Measurements from ENCODE around the gene RGPD3.
"Not testable (repeated sequence)": the region's sequence is repeated elsewhere in the genome, so short reads cannot be mapped to it uniquely, and the experiment has no call there.

Gene RGPD3

DNA sequence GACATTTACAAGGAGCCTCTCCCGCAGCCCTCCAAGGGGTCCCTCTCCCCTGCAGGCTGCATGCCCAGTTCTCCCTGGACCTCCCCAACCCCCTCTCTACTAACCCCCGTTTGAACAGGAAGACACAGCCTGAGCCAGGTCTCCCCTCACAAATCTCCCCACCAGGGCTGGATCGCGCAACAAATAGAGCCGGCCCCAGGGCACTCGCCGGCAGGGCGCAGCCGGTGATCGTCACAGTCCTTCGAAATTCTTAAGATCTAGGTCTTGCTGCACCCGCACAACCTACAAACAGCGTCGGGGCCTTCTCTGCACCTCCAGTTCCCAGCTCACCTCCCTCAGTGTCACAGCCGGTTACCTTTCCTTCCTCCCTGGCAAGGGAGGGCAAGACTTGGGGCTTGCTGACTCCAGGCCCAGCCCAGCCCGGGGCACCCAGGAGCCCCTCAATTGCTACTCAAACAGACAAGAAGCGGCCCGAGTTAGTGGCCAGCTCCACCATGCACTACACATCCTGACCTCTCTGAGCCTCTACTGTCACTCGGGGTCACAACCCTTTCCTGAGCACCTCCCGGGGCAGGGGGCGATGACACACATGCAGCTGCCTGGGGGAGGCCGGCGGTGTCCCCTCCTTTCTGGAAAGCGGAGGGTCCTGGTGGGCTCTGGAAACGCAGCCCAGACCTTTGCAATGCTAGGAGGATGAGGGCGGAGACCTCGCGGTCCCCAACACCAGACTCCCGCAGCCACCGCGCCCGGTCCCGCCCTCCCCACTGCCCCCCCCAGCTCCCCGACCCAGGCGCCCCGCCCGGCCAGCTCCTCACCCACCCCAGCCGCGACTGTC, 18.6 kb upstream of the RGPD3 start, which contains the start of gene CD8B2:
CD8B2 (plus strand) TSS at position 814 of the 835 bp plus-strand sequence. CDS start 63 bp downstream, outside the sequence.
- not testable (repeated sequence) for DNase-seq (ENCODE audit: low read depth in 2 of 2)

DNA sequence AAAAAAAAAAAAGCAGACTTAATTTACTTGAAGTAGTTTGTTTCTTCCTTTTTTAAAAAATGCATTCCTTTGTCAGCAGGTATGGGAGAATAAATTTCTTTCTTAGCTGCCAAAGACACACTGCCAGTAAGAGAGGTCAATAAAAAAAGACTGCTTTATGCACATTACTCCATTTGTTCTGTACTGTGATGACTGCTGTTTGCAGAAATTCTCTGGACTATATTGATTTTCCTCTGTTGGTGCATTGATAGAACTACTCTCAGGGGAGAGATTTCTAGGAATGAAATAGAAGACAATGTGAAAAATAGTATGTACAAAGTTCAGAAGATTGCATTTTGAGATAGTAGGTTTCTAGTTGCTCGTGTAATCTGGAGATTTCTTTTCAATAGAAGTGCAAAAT, 11.3 kb upstream of the RGPD3 start:
- DNase-seq (ENCODE audit: low read depth in 2 of 2) = not testable (repeated sequence)

DNA sequence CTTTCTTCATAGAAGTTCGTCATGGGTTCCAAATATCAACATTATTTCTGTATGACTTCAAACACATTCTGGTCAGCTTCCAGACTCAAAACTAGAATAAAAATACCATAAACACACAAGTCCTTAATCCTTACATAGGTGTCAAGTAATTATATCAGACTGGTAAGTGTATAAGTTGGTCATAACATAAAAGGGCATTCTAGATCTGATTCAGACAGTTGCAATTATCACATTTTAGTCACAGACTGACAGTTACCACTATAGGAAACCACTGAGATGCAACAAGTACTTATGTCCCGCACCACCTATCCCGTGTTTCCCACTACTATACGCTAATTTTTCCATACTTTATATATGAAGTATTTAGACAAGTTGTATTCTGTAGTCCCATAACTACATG, 9.4 kb upstream of the RGPD3 start:
- DNase-seq (ENCODE audit: low read depth in 2 of 2) = not testable (repeated sequence)

DNA sequence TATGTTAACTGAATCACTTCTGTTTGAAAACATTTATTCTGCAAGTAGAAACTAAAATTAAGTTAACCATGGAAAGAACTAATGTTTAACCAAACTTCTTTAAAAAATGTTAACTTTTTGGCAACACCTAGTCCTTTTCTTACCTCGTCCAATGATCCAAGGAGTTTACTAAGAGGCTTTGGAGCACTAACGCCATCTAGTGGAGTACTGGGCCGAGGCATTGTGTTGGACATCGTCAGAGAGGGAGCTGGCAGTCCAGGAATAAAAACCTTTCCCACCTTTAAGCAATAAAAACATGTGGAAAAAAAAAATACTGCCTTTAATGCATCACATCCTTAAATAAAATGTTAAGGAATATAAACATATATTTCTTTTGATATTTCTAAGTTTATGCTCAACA, 2.4 kb upstream of the RGPD3 start:
- peak; percentile 12 to 38 for DNase-seq (ENCODE audit: low read depth in 2 of 2)

DNA sequence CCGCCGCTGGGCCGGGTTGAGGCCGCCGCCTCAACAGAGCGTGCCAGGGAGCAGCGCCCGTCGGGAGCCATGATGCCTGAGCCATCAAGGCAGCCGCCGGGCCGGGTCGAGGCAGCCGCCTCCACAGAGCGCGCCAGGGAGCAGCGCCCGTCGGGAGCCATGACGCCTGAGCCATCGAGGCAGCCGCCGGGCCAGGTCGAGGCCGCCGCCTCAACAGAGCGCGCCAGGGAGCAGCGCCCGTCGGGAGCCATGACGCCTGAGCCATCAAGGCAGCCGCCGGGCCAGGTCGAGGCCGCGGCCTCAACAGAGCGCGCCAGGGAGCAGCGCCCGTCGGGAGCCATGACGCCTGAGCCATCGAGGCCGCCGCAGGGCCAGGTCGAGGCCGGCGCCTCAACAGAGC, 697 bp downstream of the RGPD3 start:
- DNase-seq (ENCODE audit: low read depth in 2 of 2) = not testable (repeated sequence)

DNA sequence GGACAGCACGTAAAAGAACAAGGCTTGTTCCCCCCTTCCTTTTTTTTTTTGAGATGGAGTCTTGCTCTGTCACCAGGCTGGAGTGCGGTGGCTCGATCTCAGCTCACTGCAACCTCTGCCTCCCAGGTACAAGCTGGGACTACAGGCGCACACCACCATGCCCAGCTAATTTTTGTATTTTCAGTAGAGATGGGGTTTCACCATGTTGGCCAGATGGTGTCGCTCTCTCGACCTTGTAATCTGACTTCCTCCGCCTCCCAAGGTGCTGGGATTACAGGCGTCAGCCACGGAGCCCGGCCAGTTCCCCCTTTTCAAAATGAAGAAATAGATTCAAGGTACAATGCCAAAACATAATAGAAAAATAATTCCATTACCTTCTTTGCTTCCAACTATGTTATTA, 6.3 kb downstream of the RGPD3 start:
- DNase-seq (ENCODE audit: low read depth in 2 of 2) = peak in 1 of 2 donors; percentile 4

DNA sequence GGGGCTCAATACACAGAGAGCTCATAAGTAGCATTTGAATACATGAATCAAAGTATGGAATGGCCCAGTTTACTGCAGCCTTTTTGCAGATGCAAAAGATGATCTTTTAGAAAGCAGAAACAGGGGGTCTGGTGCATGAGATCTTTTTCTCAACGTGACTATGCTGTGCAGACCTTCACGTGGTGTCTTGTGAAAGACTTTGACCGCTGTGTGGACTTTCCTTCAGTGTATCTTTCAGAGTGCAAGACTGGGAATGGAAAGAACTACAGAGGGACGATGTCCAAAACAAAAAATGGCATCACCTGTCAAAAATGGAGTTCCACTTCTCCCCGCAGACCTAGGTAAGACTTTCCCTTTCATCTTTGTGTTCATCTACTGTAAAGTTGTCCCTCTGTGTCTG, 77.5 kb downstream of the RGPD3 start:
- not testable (repeated sequence) for DNase-seq (ENCODE audit: low read depth in 2 of 2)

DNA sequence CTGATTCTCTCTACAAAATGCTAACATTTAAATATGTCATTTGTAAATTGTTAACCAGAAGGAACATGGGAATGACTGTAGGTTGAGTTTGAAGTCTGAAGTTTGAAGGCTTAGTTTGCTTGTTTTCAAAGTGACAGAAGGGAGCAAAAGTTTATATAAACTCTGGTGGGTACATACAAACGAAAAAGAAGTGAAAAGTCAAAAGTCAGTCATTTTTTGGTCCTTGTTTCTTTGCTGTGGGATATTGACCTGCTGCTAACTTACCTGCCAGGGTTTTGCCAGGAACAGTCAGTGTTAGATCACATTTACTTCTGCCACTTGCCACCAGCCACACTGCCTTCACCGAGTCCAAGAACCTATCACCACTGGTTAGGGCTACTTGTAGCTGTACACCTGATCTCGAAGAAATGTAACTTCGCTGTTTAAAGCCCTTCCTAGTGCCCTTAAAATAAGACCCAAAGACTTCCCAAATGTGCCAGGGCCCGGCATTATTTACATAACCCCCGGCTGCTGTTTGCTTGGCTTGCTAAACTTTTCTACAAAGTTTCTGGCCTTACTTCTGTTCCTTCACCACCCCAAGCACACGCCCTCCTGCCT, 79.3 kb downstream of the RGPD3 start:
- not testable (repeated sequence) for DNase-seq (ENCODE audit: low read depth in 2 of 2)

DNA sequence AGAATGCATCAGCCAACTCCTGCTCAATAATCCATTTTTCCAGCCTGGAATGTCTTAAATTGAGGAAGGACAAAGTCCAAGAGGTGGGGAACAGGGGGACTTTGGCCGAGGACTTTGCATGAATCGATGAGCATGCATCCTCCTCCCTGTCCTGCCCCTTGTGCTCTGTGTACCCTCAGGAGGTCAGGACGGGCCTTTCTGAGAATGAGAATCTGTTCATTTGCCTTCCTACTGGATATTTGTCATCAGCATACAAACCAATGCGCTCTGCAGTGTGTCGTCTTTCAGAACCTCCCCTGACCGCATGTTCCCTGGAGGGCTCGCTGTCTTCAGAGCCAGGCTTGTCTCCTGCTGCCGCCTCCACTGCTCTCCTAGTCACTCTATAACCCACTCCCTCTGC, 83.7 kb downstream of the RGPD3 start:
- DNase-seq (ENCODE audit: low read depth in 2 of 2) = not testable (repeated sequence)

DNA sequence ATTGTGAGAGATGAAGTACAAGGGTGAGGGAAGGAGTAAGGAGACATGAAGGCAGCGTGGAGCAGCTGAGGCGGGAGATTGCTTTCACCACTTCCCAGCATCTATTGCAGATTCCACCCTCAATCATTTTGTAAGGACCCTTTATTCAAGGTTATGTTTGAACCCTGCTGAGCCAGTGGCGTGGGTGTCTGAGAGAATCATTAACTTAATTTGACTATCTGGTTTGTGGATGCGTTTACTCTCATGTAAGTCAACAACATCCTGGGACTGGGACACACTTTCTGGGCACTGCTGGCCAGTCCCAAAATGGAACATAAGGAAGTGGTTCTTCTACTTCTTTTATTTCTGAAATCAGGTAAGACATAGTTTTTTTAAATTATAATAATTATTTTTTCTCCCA, 86.3 kb downstream of the RGPD3 start:
- DNase-seq (ENCODE audit: low read depth in 2 of 2) = not testable (repeated sequence)

DNA sequence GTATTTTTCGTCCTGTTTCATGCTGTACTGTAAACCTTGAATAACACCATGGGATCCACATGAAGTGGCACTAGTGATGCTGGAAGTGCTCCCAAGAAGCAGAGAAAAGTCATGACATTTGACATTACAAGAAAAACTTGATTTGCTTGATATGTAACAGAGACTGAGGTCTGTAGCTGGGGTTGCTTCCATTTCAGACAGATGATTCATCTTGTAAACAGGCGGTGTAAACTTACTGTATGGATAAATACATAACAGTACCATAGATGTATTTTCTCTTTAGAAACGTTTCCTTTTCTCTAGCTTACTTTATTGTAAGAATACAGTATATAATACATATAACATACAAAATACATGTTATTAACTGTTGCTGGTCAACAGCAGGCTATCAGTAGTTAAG, 88.6 kb downstream of the RGPD3 start:
- DNase-seq (ENCODE audit: low read depth in 2 of 2) = not testable (repeated sequence)

DNA sequence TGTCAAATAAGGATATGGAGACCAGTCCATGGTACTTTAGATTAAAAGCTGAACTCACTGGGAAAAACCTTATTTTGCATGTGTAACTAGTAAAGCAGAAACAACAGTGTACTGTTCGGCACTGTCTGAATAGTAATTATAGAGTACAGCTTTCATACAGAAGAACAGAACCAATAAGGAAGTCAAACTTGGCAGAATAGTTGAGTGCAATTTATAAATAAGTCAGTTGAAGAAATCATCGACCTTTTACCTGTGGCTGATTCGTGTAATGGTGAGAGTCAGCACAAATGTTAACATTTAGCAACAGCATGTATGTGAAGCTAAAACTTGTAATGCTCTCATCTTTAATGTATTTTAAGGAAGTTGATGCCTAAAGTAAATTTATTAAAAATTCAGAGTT, 99.0 kb downstream of the RGPD3 start:
- not testable (repeated sequence) for DNase-seq (ENCODE audit: low read depth in 2 of 2)

DNA sequence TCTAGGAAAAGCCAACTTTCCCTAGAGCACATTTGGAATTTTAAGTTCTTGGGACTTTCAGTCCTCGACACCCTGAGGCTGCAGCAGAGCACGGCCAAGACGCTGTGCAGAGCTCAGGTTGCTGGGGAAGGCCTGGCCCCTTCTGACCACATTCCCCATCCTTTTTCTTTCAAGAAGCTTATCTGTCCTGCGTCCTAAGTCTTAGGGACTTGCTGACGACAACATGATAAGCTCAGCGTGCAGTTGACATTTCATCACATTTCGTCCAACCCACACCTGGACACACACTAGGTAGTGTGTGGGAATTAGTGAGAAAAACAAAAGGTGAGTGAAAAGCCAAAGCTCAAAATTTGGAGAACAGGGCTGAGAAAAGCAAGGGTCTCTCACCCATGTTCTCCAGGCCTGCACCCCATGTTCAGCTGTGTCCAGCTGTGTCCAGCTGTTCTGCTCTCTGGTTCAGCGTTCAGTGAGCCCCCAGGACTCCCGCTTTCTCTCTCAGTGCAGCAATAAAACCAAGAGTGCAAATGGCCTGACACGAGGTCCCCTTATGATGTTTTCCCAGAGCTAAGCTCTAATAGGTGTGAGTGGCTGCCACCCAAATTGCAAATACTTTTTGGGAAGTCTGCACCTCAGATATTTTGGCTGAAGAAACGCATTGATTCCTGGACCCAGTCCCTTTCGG, 101.9 kb downstream of the RGPD3 start:
- DNase-seq (ENCODE audit: low read depth in 2 of 2) = no peak

DNA sequence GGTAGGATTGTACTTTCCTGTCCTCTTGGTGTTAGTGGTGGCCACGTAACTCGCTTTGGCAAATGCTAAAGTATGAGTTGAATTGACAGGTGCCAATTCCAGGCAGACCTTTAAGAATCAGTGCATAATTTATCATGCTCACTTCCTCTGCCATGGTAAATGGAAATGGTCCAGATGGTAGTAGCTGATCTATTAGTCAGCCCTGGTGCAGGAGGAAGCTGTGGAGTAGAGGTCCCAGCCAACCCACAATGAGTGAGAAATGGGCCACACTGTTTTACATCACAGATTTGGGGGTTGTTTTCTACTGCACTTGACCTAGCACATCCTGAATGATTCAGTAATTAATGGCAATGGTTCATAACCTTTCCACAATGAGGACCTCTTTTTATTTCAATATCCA, 104.4 kb downstream of the RGPD3 start:
- DNase-seq (ENCODE audit: low read depth in 2 of 2) = no peak

DNA sequence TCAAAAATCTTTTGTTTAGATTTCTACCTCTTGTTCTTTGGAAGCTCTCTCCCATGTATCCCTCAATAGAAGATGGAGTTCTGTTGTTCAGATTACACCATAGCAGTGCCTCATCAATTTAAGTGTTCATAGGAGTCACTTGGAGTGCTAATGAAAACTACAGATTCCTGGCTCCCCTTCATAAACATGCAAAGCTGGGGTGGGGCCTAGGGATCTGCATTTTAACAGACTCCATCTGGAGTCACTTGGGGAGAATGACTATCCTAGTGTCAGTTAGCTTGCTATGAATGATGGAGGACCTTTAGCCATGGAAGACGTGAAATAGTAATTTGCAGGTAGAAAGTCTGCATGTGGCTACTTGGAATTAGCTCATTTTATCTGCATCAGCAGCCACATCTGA, 105.4 kb downstream of the RGPD3 start:
- DNase-seq (ENCODE audit: low read depth in 2 of 2) = no peak

DNA sequence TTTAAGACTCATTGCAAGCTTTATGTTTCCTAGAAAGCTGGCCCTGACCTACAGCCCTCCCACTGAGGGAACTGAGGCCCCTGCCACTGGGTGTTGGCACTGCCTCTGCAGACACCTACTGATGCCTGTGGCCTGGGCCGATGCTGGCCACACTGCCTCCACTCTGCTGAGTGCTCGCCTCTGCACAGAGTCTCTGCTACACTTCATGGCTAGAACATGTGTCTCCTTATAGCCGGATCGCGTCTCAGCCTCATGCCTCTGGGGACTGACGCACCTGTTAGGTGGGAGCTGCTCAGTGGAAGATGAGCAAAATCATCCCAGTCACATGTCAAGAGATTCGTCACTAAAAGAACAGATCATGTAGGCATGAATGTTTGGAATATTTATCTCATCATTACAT, 108.7 kb downstream of the RGPD3 start:
- DNase-seq (ENCODE audit: low read depth in 2 of 2) = no peak

DNA sequence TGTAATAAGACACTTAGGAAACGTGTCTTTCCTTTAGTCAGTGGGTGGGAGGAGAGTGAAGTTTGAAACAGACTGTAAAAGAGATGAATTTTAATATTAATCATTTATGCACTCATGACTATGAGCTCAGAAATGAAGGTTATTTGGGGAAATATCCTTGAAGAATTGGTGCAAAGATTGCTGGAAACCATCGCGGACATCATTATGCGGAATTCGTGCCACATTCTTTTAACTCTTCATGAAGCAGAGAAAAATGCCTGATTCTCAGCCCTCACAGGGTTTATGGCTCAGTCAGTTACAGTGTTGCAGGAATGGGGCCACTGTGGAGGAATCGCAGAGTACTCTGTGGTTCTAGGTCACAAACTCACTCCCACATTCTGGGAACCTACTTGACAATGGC, 109.7 kb downstream of the RGPD3 start:
- no peak for DNase-seq (ENCODE audit: low read depth in 2 of 2)

DNA sequence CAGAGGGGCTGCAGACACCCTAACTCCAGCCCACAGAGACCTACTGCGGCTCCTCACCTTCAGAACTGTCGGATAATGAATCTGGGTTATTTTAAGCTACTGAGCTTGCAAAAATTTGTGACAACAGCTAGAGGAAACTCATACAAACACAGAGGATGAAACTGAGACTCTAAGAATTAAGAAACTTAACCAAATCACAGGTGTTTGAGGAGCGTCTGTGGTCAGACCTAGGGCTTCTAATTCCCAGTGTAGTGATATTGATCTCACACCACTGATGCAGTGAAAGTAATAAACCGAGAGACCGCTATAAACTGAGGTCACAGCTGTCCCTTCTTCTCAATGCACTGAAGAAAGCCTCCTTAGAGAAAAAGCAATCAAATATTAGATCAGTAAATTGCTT, 110.1 kb downstream of the RGPD3 start:
- no peak for DNase-seq (ENCODE audit: low read depth in 2 of 2)

DNA sequence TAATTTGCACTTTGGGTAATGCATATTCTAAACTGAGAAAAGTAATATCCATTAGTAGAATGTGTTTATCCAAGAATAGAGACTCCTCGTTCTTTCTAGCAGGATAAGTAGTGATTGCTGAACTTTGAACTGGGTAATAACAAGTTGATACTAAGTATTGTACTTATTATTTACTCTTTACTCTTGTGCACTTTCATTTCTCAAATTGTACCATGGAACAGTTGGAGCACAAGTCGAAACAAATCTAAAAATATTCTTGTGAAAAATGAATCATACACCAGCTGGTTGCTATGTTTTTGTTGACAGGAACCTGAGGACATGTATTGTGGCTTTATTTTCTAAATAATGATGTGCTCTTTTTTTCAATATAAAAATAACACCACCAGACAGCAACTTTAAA, 111.9 kb downstream of the RGPD3 start:
- no peak for DNase-seq (ENCODE audit: low read depth in 2 of 2)

DNA sequence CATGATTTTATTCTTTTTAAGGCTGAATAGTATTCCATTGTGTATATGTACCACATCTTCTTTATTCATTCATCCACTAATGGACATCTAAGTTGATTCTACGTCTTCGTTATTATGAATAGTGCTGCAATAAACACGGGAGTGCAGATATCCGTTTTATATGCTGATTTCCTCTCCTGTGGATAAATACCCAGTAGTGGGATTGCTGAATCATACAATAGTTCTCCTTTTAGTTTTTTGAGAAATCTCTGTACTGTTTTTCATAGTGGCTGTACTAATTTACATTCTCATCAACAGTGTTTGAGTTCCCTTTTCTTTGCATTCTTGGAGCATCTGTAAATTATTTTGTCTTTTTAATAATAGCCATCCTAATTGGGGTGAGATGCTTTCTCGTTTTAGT, 114.5 kb downstream of the RGPD3 start:
- DNase-seq (ENCODE audit: low read depth in 2 of 2) = no peak

DNA sequence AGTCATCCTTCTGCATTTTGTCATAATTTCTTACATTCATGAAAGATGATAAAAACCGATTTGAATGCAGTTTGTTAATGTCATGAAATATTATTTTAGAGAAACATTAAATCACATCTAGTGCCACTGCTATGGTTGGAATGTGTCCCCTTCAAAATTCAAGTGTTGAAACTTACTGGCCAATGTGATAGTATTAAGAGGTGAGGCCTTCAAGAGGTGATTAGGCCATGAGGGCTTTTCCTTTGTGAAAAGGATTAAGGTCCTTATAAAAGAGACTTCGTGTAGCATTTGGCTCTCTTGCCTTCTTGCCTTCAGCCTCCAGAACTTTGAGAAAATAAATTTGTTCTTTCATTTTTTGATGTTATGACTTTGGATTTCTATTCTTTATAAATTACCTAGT, 117.2 kb downstream of the RGPD3 start:
- no peak for DNase-seq (ENCODE audit: low read depth in 2 of 2)

DNA sequence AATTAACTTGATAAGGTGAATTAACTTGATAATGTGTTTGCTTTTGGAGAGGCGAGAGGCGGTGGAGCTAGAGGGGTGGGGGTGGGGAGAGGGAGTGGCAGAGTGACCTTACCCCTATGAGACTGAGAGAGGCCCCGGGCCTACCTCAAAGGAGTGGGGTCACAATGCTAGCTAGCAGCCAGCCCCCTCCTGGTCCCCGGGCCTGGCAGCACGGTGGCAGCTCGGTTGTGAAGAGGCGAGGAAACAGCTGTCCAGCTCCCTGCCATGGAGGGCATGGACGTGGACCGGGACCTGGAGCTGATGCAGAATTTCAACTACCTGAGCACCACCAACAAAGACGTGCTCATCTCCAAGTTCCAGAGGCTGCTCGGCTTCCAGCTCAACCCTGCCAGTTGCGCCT, 123.9 kb downstream of the RGPD3 start:
- DNase-seq (ENCODE audit: low read depth in 2 of 2) = no peak

DNA sequence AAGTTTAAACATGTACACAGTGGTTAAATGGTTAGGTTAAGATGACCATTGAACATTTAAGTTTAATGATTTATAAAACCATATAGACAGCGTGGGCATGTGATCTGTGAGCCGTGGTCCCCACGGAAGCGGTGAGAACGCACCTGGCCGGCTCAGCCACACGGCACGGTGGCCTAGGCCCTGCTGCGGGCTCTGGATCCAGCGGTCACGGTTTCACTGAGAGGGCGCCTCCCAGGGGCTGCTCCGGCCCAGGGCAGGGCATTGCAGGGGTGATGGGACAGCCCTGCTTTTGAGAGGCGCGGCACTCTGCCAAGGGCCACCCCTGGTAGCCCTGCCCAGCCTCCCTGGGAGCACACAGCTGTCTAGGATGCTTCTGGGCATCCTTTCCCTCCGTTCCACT, 124.9 kb downstream of the RGPD3 start:
- DNase-seq (ENCODE audit: low read depth in 2 of 2) = no peak

All from stimulated activated CD4-positive, alpha-beta T cell treated with anti-CD3 and anti-CD28 coated beads, Interleukin-15, amount 100 ng/mL, for 48 hours (primary cell).